Upper lobe of right lung (tissue), 1 donor: ENCODE data around the gene NRL. TPM values are rescaled to one million over a fixed set of nuclear protein-coding genes. Genes with fewer than 3 reads are reported as not detected.

ENCODE experiments used
- ATAC-seq: fragments of 200-7000 bp; cut with Tn5 transposase; one replicate; pipeline ENCODE4 v1.9.1; 2020; ENCODE audit warnings: mild to moderate bottlenecking, moderate library complexity
- DNase-seq: peaks from one replicate; pipeline ENCODE4 v3.0.0-alpha.2; 2020
- H3K27ac ChIP-seq: fragments of 200-600 bp; one replicate; pipeline ENCODE4 v1.8.0; 2022
- H3K27me3 ChIP-seq: fragments of 200-600 bp; one replicate; pipeline ENCODE4 v1.8.0; 2022; ENCODE audit warnings: mild to moderate bottlenecking
- H3K36me3 ChIP-seq: fragments of 200-600 bp; one replicate; pipeline ENCODE4 v1.8.0; 2022
- H3K4me1 ChIP-seq: fragments of 200-600 bp; one replicate; pipeline ENCODE4 v1.8.0; 2022
- H3K4me3 ChIP-seq: fragments of 200-600 bp; one replicate; pipeline ENCODE4 v1.8.0; 2022; ENCODE audit warnings: mild to moderate bottlenecking
- H3K9me3 ChIP-seq: fragments of 200-600 bp; one replicate; pipeline ENCODE4 v1.8.0; 2022
- intact Hi-C: fragments of 100-400 bp; cut with DNase I; formaldehyde crosslinking; loops from one replicate; pipeline ENCODE4 v1.11.0; 2022
- total RNA-seq: library from RNA; stranded (reverse); fragmentation: NEBNext Ultra II Directional; extraction: Animal tissue kit (Norgen Biotek cat#: 25700); gene quantifications from one replicate; pipeline ENCODE4 v1.2.1, GENCODE V29; 2021
- TF ChIP-seq, protein P1 (sequence below): fragments of 200-600 bp; IDR thresholded peaks from one replicate; pipeline ENCODE4 v1.8.0; 2022; ENCODE audit warnings: antibody characterized with exemption
- donor health status: DM: no; HTN: yes; CAD: no; lungs with severe emphysema.

NRL gene
- total RNA-seq, 1 donor from 2014 or later = 2.8 TPM

DNA sequence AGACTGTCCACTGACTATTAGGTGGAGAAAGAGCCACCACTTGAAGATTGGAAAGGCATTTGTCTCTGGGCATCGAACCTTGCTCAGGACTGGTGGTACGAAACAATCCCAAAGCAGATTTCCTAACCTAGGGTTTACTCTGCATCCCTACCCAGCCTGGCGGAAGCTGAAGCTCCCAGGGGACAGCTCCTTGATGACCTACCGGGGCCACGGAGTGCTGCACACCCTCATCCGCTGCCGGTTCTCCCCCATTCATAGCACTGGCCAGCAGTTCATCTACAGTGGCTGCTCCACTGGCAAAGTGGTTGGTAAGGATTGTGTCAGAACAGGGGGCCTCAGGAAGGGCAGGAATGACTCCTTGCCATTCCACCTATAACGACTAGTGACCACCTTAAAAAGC, 6.5 kb upstream of the NRL start:
- intact Hi-C loops = no loop called here
- DNase-seq (no peak), ATAC-seq (no peak)

DNA sequence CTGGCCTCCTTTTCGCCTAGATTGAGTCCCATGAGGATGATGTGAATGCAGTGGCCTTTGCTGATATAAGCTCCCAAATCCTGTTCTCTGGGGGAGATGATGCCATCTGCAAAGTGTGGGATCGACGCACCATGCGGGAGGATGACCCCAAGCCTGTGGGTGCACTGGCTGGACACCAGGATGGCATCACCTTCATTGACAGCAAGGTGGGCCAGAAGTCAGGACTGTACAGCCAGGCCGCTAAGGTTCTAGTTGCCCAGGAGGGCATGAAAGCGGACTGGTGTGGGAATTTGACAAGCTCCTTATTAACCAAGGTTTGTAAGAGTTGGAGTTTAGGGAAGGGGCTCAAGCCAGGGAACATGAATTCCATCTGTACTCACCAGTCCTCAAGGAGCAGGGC, 4.9 kb upstream of the NRL start:
- intact Hi-C loops = no loop called here
- no peaks in the 10 kb centered on the region for H3K9me3 ChIP-seq
- H3K4me1 ChIP-seq = peaks cover 15% of the 10 kb centered on the region
- no peak overlapping the region for H3K4me3 ChIP-seq
- no peaks in the 10 kb centered on the region for H3K27me3 ChIP-seq
- DNase-seq (no peak), ATAC-seq (no peak)
- H3K36me3 ChIP-seq = peaks cover 79% of the 10 kb centered on the region
- TF ChIP-seq, protein P1, sequence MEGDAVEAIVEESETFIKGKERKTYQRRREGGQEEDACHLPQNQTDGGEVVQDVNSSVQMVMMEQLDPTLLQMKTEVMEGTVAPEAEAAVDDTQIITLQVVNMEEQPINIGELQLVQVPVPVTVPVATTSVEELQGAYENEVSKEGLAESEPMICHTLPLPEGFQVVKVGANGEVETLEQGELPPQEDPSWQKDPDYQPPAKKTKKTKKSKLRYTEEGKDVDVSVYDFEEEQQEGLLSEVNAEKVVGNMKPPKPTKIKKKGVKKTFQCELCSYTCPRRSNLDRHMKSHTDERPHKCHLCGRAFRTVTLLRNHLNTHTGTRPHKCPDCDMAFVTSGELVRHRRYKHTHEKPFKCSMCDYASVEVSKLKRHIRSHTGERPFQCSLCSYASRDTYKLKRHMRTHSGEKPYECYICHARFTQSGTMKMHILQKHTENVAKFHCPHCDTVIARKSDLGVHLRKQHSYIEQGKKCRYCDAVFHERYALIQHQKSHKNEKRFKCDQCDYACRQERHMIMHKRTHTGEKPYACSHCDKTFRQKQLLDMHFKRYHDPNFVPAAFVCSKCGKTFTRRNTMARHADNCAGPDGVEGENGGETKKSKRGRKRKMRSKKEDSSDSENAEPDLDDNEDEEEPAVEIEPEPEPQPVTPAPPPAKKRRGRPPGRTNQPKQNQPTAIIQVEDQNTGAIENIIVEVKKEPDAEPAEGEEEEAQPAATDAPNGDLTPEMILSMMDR = no peak
- H3K27ac ChIP-seq = no peak overlapping the region

More for the DNA sequence above, 6.5 kb upstream of the NRL start:
- Histone ChIP-seq H3K27me3 (no peaks in the 10 kb centered on the region), H3K27ac (no peak overlapping the region), H3K4me3 (no peak overlapping the region), H3K4me1 (peaks cover 6% of the 10 kb centered on the region), H3K36me3 (peaks cover 79% of the 10 kb centered on the region), H3K9me3 (no peaks in the 10 kb centered on the region)
- TF ChIP-seq, protein P1 = no peak

DNA sequence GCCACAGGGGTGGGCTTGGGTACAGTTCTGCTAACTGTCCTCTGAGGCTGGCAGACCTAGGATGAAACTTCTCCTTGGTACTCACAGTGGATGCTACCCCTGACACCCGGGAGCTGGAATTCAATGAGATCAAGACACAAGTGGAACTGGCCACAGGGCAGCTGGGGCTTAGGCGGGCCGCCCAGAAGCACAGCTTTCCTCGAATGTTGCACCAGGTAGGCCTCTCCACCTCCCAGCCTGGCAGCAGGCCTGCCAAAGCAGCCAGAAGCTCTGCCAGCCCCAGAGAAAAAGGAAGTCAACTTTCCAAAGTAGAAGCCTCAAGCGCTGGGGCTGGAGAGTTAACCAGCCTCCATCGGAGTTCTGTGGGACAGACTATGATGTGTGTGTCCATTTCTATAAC, 2.4 kb upstream of the NRL start:
- Histone ChIP-seq H3K27ac (no peak overlapping the region), H3K9me3 (no peaks in the 10 kb centered on the region), H3K4me3 (no peak overlapping the region), H3K27me3 (no peaks in the 10 kb centered on the region), H3K4me1 (peaks cover 15% of the 10 kb centered on the region), H3K36me3 (peaks cover 57% of the 10 kb centered on the region)
- ATAC-seq (no peak), DNase-seq (no peak)
- intact Hi-C loops = no loop called here
- TF ChIP-seq, protein P1 = no peak

DNA sequence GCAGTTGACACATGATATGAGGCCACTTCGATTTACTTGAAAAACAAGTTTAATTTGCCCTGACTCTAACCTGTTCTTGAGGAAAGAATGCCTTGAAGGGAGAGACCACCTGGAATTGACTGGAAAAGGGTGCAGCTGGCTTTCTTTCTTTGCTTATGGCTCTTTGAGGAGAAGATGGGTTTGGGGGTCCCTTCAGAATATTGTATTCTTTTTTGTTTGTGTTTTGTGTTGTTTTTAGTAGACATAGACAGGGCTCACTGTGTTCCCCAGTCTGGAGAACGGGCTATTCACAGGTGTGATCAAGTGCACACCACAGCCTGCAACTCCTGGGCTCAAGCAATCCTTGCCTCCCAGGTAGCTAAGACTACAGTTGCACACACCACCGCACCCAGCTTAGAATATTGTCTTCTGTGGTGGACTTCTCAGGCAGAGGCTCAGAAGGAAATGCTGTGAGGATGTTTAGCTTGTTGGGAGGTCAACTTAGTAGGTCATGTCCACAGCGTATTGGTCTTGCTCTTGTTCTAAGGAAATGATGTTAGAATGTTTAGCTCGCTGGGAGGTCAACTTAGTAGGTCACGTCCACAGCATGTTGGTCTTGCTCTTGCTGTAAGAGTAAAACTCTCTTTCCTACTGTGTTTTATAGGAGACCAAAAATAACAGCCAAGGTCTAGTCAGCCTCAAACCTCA, 1.5 kb upstream of the NRL start:
- ATAC-seq = no peak
- H3K9me3 ChIP-seq = no peaks in the 10 kb centered on the region
- intact Hi-C loops = no loop called here
- TF ChIP-seq, protein P1 = no peak
- no peaks in the 10 kb centered on the region for H3K27me3 ChIP-seq
- H3K36me3 ChIP-seq = peaks cover 48% of the 10 kb centered on the region
- peak overlapping the region; percentile 73 for H3K4me3 ChIP-seq
- H3K4me1 ChIP-seq = peaks cover 15% of the 10 kb centered on the region
- DNase-seq = no peak
- no peak overlapping the region for H3K27ac ChIP-seq

DNA sequence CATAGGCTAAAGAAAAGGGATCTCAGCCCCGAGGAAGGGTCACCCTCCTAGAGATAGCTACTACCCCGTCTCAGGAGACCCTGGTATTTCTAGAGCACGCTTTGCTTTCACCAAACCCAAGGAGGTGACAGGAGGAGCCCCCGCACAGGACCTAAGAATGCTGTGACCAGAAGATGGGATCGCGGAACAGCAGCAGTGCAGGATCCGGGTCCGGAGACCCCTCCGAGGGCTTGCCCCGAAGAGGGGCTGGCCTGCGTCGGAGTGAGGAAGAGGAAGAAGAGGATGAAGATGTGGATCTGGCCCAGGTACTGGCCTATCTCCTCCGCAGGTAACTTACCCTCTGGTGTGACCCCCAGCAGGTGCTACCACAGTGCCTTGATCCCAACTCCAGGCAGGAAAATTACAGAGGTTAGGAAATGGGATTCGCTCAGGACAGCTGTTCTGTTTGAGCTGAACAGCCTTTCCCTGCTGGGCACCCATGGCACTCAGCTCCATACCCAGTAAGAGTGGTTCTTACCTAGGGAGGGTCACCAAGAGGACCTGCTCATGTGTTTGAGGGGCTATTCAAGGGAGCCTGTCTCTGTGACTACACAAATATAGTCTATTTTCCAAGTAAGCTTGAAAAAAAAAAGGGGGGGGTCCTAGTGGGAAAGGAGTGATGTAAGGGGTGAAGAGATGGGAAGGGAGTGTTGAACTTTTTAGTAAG, 826 bp upstream of the NRL start:
- Histone ChIP-seq H3K9me3 (no peaks in the 10 kb centered on the region), H3K36me3 (peaks cover 41% of the 10 kb centered on the region), H3K27me3 (no peaks in the 10 kb centered on the region), H3K27ac (peak overlapping the region; percentile 99), H3K4me3 (peak overlapping the region; percentile 73), H3K4me1 (peaks cover 15% of the 10 kb centered on the region)
- ATAC-seq (no peak), DNase-seq (no peak)
- TF ChIP-seq, protein P1 = no peak
- intact Hi-C loops = no loop called here
